GM19099 (cell line): ENCODE data around the gene LHX4.

ENCODE experiments used
- POLR2A ChIP-seq: IDR thresholded peaks from 3 replicates; pipeline ENCODE4 v1.6.1; 2011; ENCODE audit warnings: low read depth; ENCODE audit not compliant: insufficient read length; ENCODE audit errors: extremely low read depth

Gene LHX4

DNA sequence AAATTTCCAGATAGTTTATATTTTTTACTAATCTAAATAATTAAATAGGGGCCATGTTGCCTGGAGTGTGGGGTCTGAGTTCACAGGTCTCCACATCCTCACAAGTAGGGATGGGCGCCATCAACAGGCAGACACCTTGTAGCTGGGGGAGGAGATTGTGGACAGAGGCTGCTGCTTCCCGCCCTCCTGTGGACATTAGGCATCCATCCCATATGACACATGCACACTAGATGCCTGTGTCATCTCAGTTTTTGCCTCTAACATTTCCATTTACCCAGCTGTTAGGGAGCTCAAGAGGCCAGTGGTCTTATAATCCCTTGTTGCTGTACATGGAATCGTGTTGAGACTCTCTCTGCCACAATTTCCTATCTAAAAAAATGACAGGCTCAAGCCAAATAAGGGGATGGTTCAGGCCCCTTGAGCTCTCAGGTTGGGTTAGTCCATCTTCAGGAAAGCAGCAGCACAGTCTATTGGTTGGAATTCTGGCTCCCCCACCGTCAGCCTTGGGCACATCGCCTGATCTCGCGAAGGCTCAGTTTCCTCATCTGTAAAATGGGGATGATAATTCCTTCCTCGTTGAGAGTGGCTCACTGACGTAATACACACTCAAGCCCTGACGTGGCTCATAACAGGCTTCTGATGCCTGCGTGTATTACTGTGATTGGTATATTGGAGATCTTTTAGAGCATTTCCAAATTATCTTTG, 13.6 kb downstream of the LHX4 start:
- no peak for TF ChIP-seq POLR2A

- TF ChIP-seq POLR2A, result no peak
Observed at GRCh38 chr1:180244840-180245239, 14.8 kb downstream of the LHX4 start.

GRCh38 chr1:180246579-180246978, 16.5 kb downstream of the LHX4 start:
- no peak for TF ChIP-seq POLR2A

- no peak for TF ChIP-seq POLR2A
Observed at GRCh38 chr1:180247061-180247460, 17.0 kb downstream of the LHX4 start.

- TF ChIP-seq POLR2A, result no peak
Observed at GRCh38 chr1:180247580-180247979, 17.5 kb downstream of the LHX4 start.

DNA sequence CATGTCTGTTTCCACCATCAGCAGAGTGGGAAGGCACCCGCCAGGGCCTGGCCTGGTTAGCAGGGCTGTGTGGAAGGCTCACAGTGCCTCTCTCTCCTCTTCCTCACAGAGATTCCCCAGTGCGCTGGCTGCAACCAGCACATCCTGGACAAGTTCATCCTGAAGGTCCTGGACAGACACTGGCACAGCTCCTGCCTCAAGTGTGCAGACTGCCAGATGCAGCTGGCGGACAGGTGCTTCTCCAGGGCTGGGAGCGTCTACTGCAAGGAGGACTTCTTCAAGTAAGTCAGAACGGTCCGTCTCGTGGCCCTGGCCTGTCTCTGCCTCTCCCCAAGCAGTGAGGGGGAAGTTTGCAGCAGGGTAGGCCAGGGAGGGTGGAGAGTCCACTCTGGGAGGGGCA, 18.1 kb downstream of the LHX4 start:
- TF ChIP-seq POLR2A, result no peak

DNA sequence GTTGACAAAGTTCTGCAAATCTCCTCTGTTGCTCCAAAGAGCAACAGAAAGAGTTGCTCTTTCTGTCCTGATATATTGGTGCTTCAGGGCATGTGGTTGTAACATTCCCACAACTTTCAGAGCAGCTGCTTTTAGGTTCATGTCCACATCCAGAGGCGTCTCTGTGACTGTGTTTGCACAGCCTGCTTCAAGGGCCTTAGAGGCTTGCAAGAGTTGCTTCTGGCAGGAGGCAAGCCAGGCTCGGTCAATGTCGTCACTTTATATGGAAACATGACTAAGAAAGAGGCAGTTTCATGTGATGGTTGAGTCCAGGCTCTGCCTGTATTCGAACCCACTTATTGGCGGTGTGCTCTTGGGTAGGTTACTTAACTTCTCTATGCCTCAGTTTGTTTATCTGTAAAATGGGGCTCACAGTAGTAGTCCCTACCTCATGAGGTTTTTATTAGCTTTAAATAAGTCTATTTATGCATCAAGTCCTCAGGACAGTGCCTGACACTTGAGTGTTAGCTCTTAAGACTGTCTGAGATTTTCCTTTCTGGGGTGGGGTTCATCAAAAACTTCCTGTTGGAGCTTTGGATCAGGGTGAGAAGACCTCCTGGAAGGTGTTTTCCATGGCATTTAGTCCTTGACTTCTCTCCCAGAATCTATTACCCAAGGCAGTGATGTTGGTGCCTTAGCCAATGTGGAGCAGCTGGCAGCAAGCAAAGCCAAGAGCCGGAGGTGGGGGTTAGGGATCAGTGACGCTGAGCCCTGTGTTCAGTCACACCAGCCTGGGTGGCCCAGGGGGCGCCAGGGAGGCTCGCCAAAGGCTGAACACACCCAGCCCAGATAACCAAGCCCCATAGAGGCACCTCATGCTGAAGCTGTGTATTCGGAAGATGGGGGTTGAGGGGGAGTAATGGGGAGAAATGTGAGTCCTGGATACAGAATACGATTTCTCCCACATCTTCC, 18.9 kb downstream of the LHX4 start:
- TF ChIP-seq POLR2A, result no peak

GRCh38 chr1:180249725-180250498, 19.8 kb downstream of the LHX4 start:
- no peak for TF ChIP-seq POLR2A

DNA sequence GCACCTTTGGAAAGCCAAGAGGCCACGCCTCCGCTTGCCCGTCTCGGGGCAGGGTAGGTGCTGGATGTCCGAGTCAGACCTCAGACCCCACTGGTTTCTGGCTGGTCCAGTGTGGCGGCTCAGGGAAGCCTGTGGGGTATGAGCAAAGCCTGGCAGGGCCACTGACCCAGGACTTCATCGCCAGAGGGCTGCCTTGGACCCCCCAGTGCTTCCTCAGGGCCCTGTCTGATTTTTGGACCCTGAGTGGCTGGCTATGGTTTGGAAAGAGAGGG, 20.4 kb downstream of the LHX4 start:
- TF ChIP-seq POLR2A, result no peak

- no peak for TF ChIP-seq POLR2A
Observed at GRCh38 chr1:180250883-180251509, 20.9 kb downstream of the LHX4 start.

GRCh38 chr1:180251526-180252305, 21.7 kb downstream of the LHX4 start:
- no peak for TF ChIP-seq POLR2A

DNA sequence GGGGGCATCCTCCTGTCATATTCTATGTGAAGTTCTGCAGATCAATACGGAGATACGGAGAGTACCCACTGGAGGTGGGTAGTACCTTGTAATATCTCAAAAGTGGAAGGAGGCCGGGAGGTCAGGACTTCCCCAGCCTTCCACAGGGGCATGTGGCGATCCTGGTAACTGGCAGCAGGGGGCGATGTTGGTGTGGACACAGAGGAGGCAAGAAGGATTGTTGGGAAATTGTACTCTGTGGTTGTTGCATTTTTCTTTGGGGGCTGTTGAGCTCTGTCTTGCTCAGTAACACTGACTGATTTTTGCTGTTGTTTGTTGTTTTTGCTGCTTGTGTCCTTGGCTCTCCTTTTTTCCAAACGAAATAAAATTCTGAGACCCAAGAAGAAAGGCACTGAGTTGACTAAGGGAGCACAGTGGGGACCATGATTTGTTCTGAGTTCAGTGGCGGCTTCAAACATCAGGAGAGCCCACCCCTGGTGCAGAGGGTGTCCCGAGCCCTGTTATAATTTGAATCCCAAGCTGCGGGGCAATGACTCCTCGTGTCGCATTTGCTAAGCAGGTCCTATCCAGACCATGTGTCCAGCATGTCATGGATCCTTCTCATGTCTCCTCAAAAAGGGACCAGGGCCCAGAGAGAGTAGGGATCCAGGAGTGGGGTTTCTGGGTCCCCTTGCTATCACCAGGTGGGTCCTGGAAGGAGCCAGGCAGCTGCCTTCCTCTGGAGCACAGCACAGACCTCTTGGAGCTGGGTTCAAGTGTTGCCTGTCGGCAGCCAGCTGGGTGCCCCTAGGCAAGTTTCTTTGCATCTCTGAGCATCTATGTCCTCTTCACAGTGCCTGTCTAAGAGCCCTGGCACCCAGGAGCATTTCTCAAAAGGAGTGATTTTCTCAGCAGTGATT, 22.8 kb downstream of the LHX4 start:
- TF ChIP-seq POLR2A, result no peak

DNA sequence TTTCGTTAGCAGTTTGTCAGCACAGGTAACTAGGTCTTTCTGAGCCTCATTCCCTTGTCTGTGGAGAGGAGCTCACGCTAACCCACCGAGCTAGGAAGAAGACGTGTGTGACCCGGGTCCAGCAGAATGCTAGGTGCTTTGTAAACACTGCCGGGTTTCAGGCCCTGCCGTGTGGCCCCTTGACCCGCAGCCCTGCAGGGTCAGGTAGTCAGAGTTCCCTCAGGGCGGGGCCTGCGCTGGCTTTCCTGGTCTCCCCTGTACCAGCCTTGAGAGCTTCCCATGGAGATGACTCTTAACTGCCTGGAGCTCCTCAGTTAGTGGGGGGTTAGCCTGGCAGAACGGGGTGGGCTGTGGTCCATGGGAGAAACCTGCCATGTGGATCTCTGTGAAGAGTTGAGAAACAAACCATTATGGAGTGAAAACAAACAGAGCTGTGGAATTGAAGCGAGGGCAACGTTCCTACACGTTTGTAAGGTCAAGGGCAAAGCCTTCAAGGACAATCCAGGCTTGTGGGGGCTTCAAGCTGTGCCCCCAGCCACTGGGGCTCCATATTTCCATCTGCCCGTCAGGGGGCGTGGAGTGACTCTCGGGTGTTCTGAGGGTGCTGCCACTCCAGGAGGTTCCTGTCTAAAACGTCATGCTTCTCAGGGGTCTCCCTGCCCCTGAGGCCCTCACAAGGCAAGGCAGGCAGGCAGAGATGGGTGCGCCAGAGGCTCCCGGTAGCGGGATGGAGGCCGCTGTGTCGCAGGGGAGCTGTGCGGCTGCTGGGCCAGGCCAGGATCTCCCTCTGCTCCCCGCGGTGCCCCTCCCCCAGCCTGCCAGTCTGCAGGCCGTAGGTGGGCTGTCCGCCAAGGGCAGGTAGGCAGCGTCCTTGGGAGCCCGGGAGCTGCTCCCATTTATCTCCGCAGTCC, 23.8 kb downstream of the LHX4 start:
- no peak for TF ChIP-seq POLR2A

- no peak for TF ChIP-seq POLR2A
Observed at GRCh38 chr1:180254496-180254819, 24.4 kb downstream of the LHX4 start.
